ENCODE results near the gene TBX4.
"Not testable (repeated sequence)": the region's sequence is repeated elsewhere in the genome, so short reads cannot be mapped to it uniquely, and the experiment has no call there.

TBX4 gene

GRCh38 chr17:61429274-61429673 lies 22.9 kb upstream of the TBX4 start:
- DNase-seq (ENCODE audit: low spot score): no peak

GRCh38 chr17:61429831-61430230 lies 22.4 kb upstream of the TBX4 start:
- DNase-seq (ENCODE audit: low spot score): not testable (repeated sequence)

GRCh38 chr17:61431594-61432311 lies 20.5 kb upstream of the TBX4 start:
- no peak for DNase-seq (ENCODE audit: low spot score)

GRCh38 chr17:61436273-61436672 lies 15.9 kb upstream of the TBX4 start:
- no peak for DNase-seq (ENCODE audit: low spot score)

GRCh38 chr17:61436995-61437704 lies 15.1 kb upstream of the TBX4 start:
- no peak for DNase-seq (ENCODE audit: low spot score)

GRCh38 chr17:61440697-61441096 lies 11.5 kb upstream of the TBX4 start:
- no peak for DNase-seq (ENCODE audit: low spot score)

- DNase-seq (ENCODE audit: low spot score): not testable (repeated sequence)
These were observed 10.7 kb upstream of the TBX4 start for GRCh38 chr17:61441507-61441906.

- no peak for DNase-seq (ENCODE audit: low spot score)
These were observed 10.0 kb upstream of the TBX4 start for GRCh38 chr17:61442136-61442775.

- DNase-seq (ENCODE audit: low spot score): no peak
These were observed 9.2 kb upstream of the TBX4 start for GRCh38 chr17:61442878-61443474.

GRCh38 chr17:61443475-61443882 lies 8.7 kb upstream of the TBX4 start:
- no peak for DNase-seq (ENCODE audit: low spot score)

GRCh38 chr17:61444075-61444474 lies 8.1 kb upstream of the TBX4 start:
- no peak for DNase-seq (ENCODE audit: low spot score)

- DNase-seq (ENCODE audit: low spot score): no peak
These were observed 7.4 kb upstream of the TBX4 start for GRCh38 chr17:61444831-61445230.

- DNase-seq (ENCODE audit: low spot score): no peak
These were observed 4.9 kb upstream of the TBX4 start for GRCh38 chr17:61447358-61447757.

- no peak for DNase-seq (ENCODE audit: low spot score)
These were observed 4.2 kb upstream of the TBX4 start for GRCh38 chr17:61448042-61448441.

- not testable (repeated sequence) for DNase-seq (ENCODE audit: low spot score)
These were observed 3.1 kb upstream of the TBX4 start for GRCh38 chr17:61449140-61449539.

GRCh38 chr17:61449707-61450640 lies 2.2 kb upstream of the TBX4 start:
- no peak for DNase-seq (ENCODE audit: low spot score)

GRCh38 chr17:61450641-61451537 lies 1.3 kb upstream of the TBX4 start:
- no peak for DNase-seq (ENCODE audit: low spot score)

- DNase-seq (ENCODE audit: low spot score): no peak
These were observed 503 bp upstream of the TBX4 start for GRCh38 chr17:61451538-61452300.

GRCh38 chr17:61453566-61454380 lies 1.6 kb downstream of the TBX4 start:
- no peak for DNase-seq (ENCODE audit: low spot score)

Data from putamen (tissue), 1 donor.